Uterus (tissue), 2 donors: ENCODE data around the gene AGPAT2.

ENCODE experiments used
- CTCF ChIP-seq, 4 experiments: fragments of 200-600 bp in 2 of 4; fragments of 450-650 bp in 2 of 4; sonication (generic) in 2 of 4; IDR thresholded peaks; one replicate each; pipeline ENCODE4 v1.5.1; 2016 to 2019; ENCODE audit warnings: antibody characterized with exemption in 4 of 4, mild to moderate bottlenecking in 2 of 4, moderate library complexity in 1 of 4
- POLR2A ChIP-seq, 2 donors: fragments of 450-650 bp; IDR thresholded peaks; one replicate each; pipeline ENCODE4 v1.6.1; 2016; ENCODE audit warnings: antibody characterized with exemption in 2 of 2, mild to moderate bottlenecking in 1 of 2, moderate library complexity in 1 of 2

- no peak for TF ChIP-seq CTCF (IDR thresholded peaks at IDR 0.05)
- no peak for TF ChIP-seq POLR2A (IDR thresholded peaks at IDR 0.05)
These were observed 19.8 kb upstream of the AGPAT2 start for GRCh38 chr9:136707011-136707410.
